Right lobe of liver (tissue), 4 donors: Measurements from ENCODE around the gene CEP89.

ENCODE experiments used
- CTCF ChIP-seq, 4 donors: fragments of 200-600 bp in 3 of 4; fragments of 450-650 bp in 1 of 4; IDR thresholded peaks; one replicate each; pipeline versions ENCODE4 v1.5.1 to v1.8.0; 2016 to 2022; ENCODE audit warnings: antibody characterized with exemption in 4 of 4, mild to moderate bottlenecking in 2 of 4
- POLR2A ChIP-seq: fragments of 450-650 bp; IDR thresholded peaks from one replicate; pipeline ENCODE4 v1.6.1; 2017; ENCODE audit warnings: antibody characterized with exemption, mild to moderate bottlenecking
- donor health status: DM: no; HTN: no; CAD: no.
- donor health status: DM: no; HTN: no; CAD: no.
- donor health status: DM: no; HTN: yes; CAD: no.

GRCh38 chr19:32830231-32831014, 141.3 kb downstream of the CEP89 start:
- TF ChIP-seq CTCF (IDR thresholded peaks at IDR 0.05) (no peak), POLR2A (no peak)
